Stimulated activated CD8-positive, alpha-beta memory T cell treated with anti-CD3 and anti-CD28 coated beads, Interleukin-4, amount 100 ng/mL, for 24 hours (primary cell): ENCODE results near the gene ENGASE.

ENCODE experiments used
- DNase-seq: peaks from one replicate; pipeline ENCODE4 v3.0.0-alpha.2; 2020; ENCODE audit warnings: low read depth

The ENGASE gene

GRCh38 chr17:79092567-79092966 lies 17.9 kb downstream of the ENGASE start:
- no peak for DNase-seq

- no peak for DNase-seq
Observed at GRCh38 chr17:79093270-79093669, 18.6 kb downstream of the ENGASE start.

- DNase-seq, result no peak
Observed at GRCh38 chr17:79094261-79094660, 19.6 kb downstream of the ENGASE start.

GRCh38 chr17:79095345-79096055 lies 20.9 kb downstream of the ENGASE start:
- no peak for DNase-seq

- no peak for DNase-seq
Observed at GRCh38 chr17:79096477-79096876, 21.9 kb downstream of the ENGASE start.

GRCh38 chr17:79097226-79098055 lies 22.8 kb downstream of the ENGASE start:
- no peak for DNase-seq

- DNase-seq, result no peak
Observed at GRCh38 chr17:79098282-79098867, 23.8 kb downstream of the ENGASE start.

- DNase-seq, result no peak
Observed at GRCh38 chr17:79100405-79100804, 25.8 kb downstream of the ENGASE start.

- DNase-seq, result no peak
Observed at GRCh38 chr17:79101111-79101673, 26.6 kb downstream of the ENGASE start.

- DNase-seq, result no peak
Observed at GRCh38 chr17:79102214-79102613, 27.6 kb downstream of the ENGASE start.

GRCh38 chr17:79104898-79105600 lies 30.4 kb downstream of the ENGASE start:
- DNase-seq, result no peak

- DNase-seq, result no peak
Observed at GRCh38 chr17:79105937-79106336, 31.3 kb downstream of the ENGASE start.

GRCh38 chr17:79106958-79107357 lies 32.3 kb downstream of the ENGASE start:
- no peak for DNase-seq

- no peak for DNase-seq
Observed at GRCh38 chr17:79107499-79108231, 33.0 kb downstream of the ENGASE start.

GRCh38 chr17:79108232-79108850 lies 33.7 kb downstream of the ENGASE start:
- DNase-seq, result no peak

- DNase-seq, result no peak
Observed at GRCh38 chr17:79108870-79109269, 34.2 kb downstream of the ENGASE start.

GRCh38 chr17:79109584-79109983 lies 35.0 kb downstream of the ENGASE start:
- DNase-seq, result no peak

GRCh38 chr17:79111097-79111496 lies 36.5 kb downstream of the ENGASE start:
- no peak for DNase-seq

GRCh38 chr17:79112471-79112870 lies 37.8 kb downstream of the ENGASE start:
- no peak for DNase-seq

GRCh38 chr17:79113699-79114457 lies 39.3 kb downstream of the ENGASE start:
- no peak for DNase-seq
